Thyroid gland (tissue), 4 donors: Measurements from ENCODE around the gene PIGV.

Experiments used
- POLR2A ChIP-seq, 2 donors: fragments of 450-650 bp; IDR thresholded peaks; one replicate each; pipeline ENCODE4 v1.6.1; 2017; ENCODE audit warnings: antibody characterized with exemption in 2 of 2, mild to moderate bottlenecking in 2 of 2, moderate library complexity in 1 of 2
- TF ChIP-seq, protein P1 (sequence below), 6 experiments: fragments of 200-600 bp in 3 of 6; fragments of 450-650 bp in 3 of 6; sonication (generic) in 3 of 6; IDR thresholded peaks; one replicate each; pipeline ENCODE4 v1.5.1; 2016 to 2019; ENCODE audit warnings: antibody characterized with exemption in 6 of 6, mild to moderate bottlenecking in 2 of 6, inconsistent platforms in 1 of 6, moderate library complexity in 1 of 6

DNA sequence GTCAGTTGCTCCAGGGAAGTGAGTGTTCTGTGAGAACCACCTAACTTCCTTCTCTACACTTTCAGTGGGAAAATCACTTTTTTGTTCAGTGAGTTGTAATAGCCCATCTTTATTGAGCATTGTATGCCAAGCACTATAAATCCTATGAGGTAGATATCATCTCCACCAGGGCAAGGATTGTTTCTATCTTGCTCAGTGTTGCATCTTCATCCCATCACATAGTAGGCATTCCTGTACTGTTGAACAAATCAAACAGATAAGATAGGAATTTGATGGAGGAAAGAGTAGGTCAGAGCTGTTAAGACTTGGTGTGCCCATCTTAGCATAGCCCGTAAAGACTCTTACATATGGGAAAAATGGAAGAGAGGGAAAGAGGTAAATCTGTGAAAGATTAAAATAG lies 2.9 kb upstream of the PIGV start:
- TF ChIP-seq, protein P1, sequence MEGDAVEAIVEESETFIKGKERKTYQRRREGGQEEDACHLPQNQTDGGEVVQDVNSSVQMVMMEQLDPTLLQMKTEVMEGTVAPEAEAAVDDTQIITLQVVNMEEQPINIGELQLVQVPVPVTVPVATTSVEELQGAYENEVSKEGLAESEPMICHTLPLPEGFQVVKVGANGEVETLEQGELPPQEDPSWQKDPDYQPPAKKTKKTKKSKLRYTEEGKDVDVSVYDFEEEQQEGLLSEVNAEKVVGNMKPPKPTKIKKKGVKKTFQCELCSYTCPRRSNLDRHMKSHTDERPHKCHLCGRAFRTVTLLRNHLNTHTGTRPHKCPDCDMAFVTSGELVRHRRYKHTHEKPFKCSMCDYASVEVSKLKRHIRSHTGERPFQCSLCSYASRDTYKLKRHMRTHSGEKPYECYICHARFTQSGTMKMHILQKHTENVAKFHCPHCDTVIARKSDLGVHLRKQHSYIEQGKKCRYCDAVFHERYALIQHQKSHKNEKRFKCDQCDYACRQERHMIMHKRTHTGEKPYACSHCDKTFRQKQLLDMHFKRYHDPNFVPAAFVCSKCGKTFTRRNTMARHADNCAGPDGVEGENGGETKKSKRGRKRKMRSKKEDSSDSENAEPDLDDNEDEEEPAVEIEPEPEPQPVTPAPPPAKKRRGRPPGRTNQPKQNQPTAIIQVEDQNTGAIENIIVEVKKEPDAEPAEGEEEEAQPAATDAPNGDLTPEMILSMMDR (IDR thresholded peaks at IDR 0.05), result no peak
- no peak for TF ChIP-seq POLR2A (IDR thresholded peaks at IDR 0.05)
